Activated CD8-positive, alpha-beta memory T cell treated with anti-CD3 and anti-CD28 coated beads, Interleukin-2, amount 50 U/mL, for 1 hour (primary cell): ENCODE results near the gene CHRNG.

Source experiments
- DNase-seq: peaks from one replicate; pipeline ENCODE4 v3.0.0-alpha.2; 2020; ENCODE audit errors: extremely low read depth

CHRNG gene

GRCh38 chr2:232539298-232540231 is at the start of gene CHRNG:
Gene CHRNG, plus strand, starts transcription at chr2:232539692. Its CDS starts 56 bp downstream, at chr2:232539748.
- DNase-seq: no peak

GRCh38 chr2:232490221-232491138 is 49.0 kb upstream of the CHRNG start:
- DNase-seq: no peak

- DNase-seq: no peak
These were observed 48.2 kb upstream of the CHRNG start for GRCh38 chr2:232491139-232491780.

- DNase-seq: no peak
These were observed 47.1 kb upstream of the CHRNG start for GRCh38 chr2:232492236-232492848.

- no peak for DNase-seq
These were observed 46.4 kb upstream of the CHRNG start for GRCh38 chr2:232492963-232493700.

- no peak for DNase-seq
These were observed 45.6 kb upstream of the CHRNG start for GRCh38 chr2:232493701-232494474.

GRCh38 chr2:232494542-232494941 is 45.0 kb upstream of the CHRNG start:
- DNase-seq: no peak

- no peak for DNase-seq
These were observed 44.2 kb upstream of the CHRNG start for GRCh38 chr2:232495292-232495691.

GRCh38 chr2:232496501-232497270 is 42.8 kb upstream of the CHRNG start:
- no peak for DNase-seq

- no peak for DNase-seq
These were observed 42.1 kb upstream of the CHRNG start for GRCh38 chr2:232497348-232497747.

- no peak for DNase-seq
These were observed 41.0 kb upstream of the CHRNG start for GRCh38 chr2:232498452-232498851.

GRCh38 chr2:232501331-232501771 is 38.1 kb upstream of the CHRNG start:
- DNase-seq: no peak

- no peak for DNase-seq
These were observed 37.6 kb upstream of the CHRNG start for GRCh38 chr2:232501794-232502390.

- peak; percentile 9 for DNase-seq
These were observed 37.0 kb upstream of the CHRNG start for GRCh38 chr2:232502511-232502910.

GRCh38 chr2:232502911-232503808 is 36.3 kb upstream of the CHRNG start:
- peak; percentile 47 for DNase-seq

GRCh38 chr2:232503809-232504323 is 35.6 kb upstream of the CHRNG start:
- DNase-seq: no peak

GRCh38 chr2:232504438-232504837 is 35.1 kb upstream of the CHRNG start:
- DNase-seq: no peak
